Activated CD4-positive, alpha-beta memory T cell treated with anti-CD3 and anti-CD28 coated beads, Interleukin-2, amount 10 ng/mL, durations not matched to agents 7 days and 5 days (primary cell): ENCODE measurements around the gene C16orf92. TPM values are rescaled to one million over a fixed set of nuclear protein-coding genes. Genes with fewer than 3 reads are reported as not detected.
A peak's percentile ranks its signal among the peaks of the same experiment; 100 is the strongest.

Experiments
- CTCF ChIA-PET: fragments of 350-600 bp; sonication (Branson Sonifier 250); formaldehyde crosslinking; loops from one replicate; lab custom pipeline; 2021; ENCODE audit warnings: antibody characterized with exemption, inconsistent platforms; lab: Charles Lee
- POLR2A ChIA-PET: fragments of 350-600 bp; sonication (Branson Sonifier 250); formaldehyde crosslinking; loops from one replicate; lab custom pipeline; 2021; ENCODE audit warnings: antibody characterized with exemption; lab: Charles Lee
- DNase-seq: peaks from one replicate; pipeline ENCODE4 v3.0.0-alpha.2; 2020
- H3K27ac Mint-ChIP-seq: one replicate; pipeline ENCODE4 v1.8.0; 2021; ENCODE audit warnings: mild to moderate bottlenecking, mixed read lengths
- H3K27me3 Mint-ChIP-seq: one replicate; pipeline ENCODE4 v1.8.0; 2021; ENCODE audit warnings: mixed read lengths
- H3K36me3 Mint-ChIP-seq: one replicate; pipeline ENCODE4 v1.8.0; 2021; ENCODE audit warnings: low read depth, mixed read lengths
- H3K4me1 Mint-ChIP-seq: one replicate; pipeline ENCODE4 v1.8.0; 2021; ENCODE audit warnings: mixed read lengths
- H3K4me3 Mint-ChIP-seq: one replicate; pipeline ENCODE4 v1.8.0; 2021; ENCODE audit warnings: mild to moderate bottlenecking, mixed read lengths
- H3K9me3 Mint-ChIP-seq: one replicate; pipeline ENCODE4 v1.8.0; 2021; ENCODE audit warnings: mixed read lengths
- total RNA-seq, 2 experiments: library from RNA; stranded (reverse); gene quantifications; one replicate each; pipeline ENCODE4 v1.2.3, GENCODE V29; 2021

Gene C16orf92
- total RNA-seq, 2 experiments from 2014 or later: not detected

DNA sequence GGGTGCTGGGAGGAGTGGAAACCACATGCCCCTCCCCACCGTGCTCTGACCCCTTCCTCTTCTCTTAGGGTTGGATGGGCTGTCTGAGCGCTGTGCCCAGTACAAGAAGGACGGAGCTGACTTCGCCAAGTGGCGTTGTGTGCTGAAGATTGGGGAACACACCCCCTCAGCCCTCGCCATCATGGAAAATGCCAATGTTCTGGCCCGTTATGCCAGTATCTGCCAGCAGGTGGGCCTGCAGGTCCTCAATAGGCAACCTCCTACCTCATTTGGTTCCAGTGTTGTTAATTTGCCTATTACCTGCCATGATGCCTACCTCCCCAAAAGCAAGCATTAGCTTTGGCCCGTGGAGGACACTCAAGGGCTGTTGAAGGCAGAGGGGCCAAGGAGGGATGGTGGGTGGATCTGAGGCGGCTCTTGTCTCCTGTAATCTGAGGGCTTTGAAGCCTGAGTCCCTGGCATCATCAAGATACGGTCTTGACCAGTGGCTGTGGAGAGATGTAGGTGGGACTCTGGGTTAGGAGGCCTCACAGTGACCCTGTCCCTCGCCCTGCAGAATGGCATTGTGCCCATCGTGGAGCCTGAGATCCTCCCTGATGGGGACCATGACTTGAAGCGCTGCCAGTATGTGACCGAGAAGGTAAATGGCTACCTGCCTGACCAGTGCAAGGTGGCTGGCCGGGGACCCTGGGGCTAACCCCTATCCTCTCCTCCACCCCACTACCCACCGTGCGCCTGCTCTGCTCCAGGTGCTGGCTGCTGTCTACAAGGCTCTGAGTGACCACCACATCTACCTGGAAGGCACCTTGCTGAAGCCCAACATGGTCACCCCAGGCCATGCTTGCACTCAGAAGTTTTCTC lies 46.0 kb downstream of the C16orf92 start:
- POLR2A ChIA-PET: interaction anchor here (1.4 to 6.0 kb wide), 3 partner anchors 8 to 114 kb away, joined by 3 to 63 read pairs (median 5); partner anchors contain the start of genes CORO1A and TBX6
- Mint-ChIP-seq H3K4me3 (peak overlapping the region; percentile 55), H3K4me1 (peaks cover 39% of the 10 kb centered on the region), H3K9me3 (no peaks in the 10 kb centered on the region), H3K36me3 (peaks cover 77% of the 10 kb centered on the region), H3K27me3 (no peaks in the 10 kb centered on the region), H3K27ac (peak overlapping the region; percentile 71)
- CTCF ChIA-PET: interaction anchor here (1.4 to 5.4 kb wide), 3 partner anchors 13 to 68 kb away, joined by 6 to 40 read pairs (median 31); partner anchors contain the start of gene TBX6
- peak; percentile 62 for DNase-seq

DNA sequence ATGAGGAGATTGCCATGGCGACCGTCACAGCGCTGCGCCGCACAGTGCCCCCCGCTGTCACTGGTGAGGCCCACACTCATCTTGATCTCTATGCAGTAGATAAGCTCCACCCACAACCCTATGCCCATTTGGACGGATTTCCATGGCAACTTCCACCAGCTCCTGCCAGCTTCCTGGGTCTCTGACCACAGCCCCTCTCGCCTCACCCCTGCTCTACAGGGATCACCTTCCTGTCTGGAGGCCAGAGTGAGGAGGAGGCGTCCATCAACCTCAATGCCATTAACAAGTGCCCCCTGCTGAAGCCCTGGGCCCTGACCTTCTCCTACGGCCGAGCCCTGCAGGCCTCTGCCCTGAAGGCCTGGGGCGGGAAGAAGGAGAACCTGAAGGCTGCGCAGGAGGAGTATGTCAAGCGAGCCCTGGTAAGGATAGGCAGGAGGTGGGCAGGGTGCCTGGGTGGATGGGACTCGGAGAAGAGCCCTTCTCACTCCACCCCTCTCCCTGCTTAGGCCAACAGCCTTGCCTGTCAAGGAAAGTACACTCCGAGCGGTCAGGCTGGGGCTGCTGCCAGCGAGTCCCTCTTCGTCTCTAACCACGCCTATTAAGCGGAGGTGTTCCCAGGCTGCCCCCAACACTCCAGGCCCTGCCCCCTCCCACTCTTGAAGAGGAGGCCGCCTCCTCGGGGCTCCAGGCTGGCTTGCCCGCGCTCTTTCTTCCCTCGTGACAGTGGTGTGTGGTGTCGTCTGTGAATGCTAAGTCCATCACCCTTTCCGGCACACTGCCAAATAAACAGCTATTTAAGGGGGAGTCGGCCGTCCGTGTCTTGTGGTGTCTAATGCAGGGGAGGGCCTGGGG lies 46.8 kb downstream of the C16orf92 start:
- Mint-ChIP-seq H3K4me3 (no peak overlapping the region), H3K4me1 (peaks cover 43% of the 10 kb centered on the region), H3K36me3 (peaks cover 72% of the 10 kb centered on the region), H3K27me3 (no peaks in the 10 kb centered on the region), H3K9me3 (no peaks in the 10 kb centered on the region), H3K27ac (peak overlapping the region; percentile 58)
- ChIA-PET POLR2A (interaction anchor here (1.4 to 6.0 kb wide), 2 partner anchors 21 to 113 kb away, joined by 3 to 63 read pairs; partner anchors contain the start of genes CORO1A and TBX6), CTCF (interaction anchor here (1.0 kb wide), 1 partner anchor 116 kb away, joined by 4 read pairs; no protein-coding TSS in a partner anchor)
- DNase-seq: no peak

DNA sequence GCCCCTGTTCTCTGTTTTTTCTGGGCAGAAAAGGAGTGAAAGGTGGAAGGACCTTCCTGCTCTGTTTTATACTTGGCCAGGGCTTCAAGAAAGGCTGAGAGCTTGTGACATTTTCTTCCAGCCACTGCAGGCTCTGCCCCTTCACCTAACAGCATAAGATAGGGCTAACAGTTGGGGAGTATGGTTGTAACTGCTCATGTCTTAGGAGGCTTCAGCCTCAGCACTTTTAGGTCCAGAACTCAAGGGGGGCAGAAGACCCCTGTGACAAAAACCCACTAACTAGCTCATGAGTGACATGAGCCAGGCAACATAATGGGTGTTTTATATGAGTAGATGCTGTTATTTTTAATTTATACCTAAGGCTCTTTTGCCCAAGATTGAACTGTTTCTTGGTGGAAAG lies 47.5 kb downstream of the C16orf92 start:
- H3K27me3 Mint-ChIP-seq: no peaks in the 10 kb centered on the region

More for the DNA sequence above, 47.5 kb downstream of the C16orf92 start:
- POLR2A ChIA-PET: no interaction called here
- no peak for DNase-seq
- CTCF ChIA-PET: interaction anchor here (1.0 kb wide), 1 partner anchor 115 kb away, joined by 4 read pairs; no protein-coding TSS in a partner anchor
- Mint-ChIP-seq H3K4me1 (peaks cover 47% of the 10 kb centered on the region), H3K9me3 (no peaks in the 10 kb centered on the region), H3K4me3 (no peak overlapping the region), H3K27ac (peak overlapping the region; percentile 16), H3K36me3 (peaks cover 67% of the 10 kb centered on the region)

Other genes starting within 250 kb of the C16orf92 start
- gene ZG16, start 244.9 kb upstream of the C16orf92 start, total RNA-seq: not detected
- 100 to 1,000 TPM; 187 to 192 TPM for gene KIF22, start 232.4 kb upstream of the C16orf92 start, total RNA-seq
- 100 to 1,000 TPM; 365 to 376 TPM for gene MAZ, start 216.7 kb upstream of the C16orf92 start, total RNA-seq
- gene PRRT2, start 211.0 kb upstream of the C16orf92 start, total RNA-seq: 1 to 10 TPM in 1 of 2 experiments, under 1 TPM in 1; 0.91 to 1.0 TPM
- 10 to 100 TPM; 26.6 to 28.4 TPM for gene PAGR1, start 207.0 kb upstream of the C16orf92 start, total RNA-seq
- 100 to 1,000 TPM; 167 TPM for gene MVP, start 202.7 kb upstream of the C16orf92 start, total RNA-seq
- 10 to 100 TPM; 60.0 to 63.2 TPM for gene CDIPT, start 160.0 kb upstream of the C16orf92 start, total RNA-seq
- under 1 TPM; 0.08 to 0.13 TPM for gene SEZ6L2, start 123.6 kb upstream of the C16orf92 start, total RNA-seq
- gene ASPHD1, start 122.7 kb upstream of the C16orf92 start, total RNA-seq: under 1 TPM in 1 of 2 experiments, not detected in 1; 0.15 TPM
- 10 to 100 TPM; 34.5 to 36.0 TPM for gene KCTD13, start 97.0 kb upstream of the C16orf92 start, total RNA-seq
- 10 to 100 TPM; 68.9 to 78.7 TPM for gene TMEM219, start 61.1 kb upstream of the C16orf92 start, total RNA-seq
- 10 to 100 TPM; 44.2 TPM for gene TAOK2, start 49.3 kb upstream of the C16orf92 start, total RNA-seq
- 10 to 100 TPM; 38.7 to 40.3 TPM for gene HIRIP3, start 27.6 kb upstream of the C16orf92 start, total RNA-seq
- gene INO80E, start 27.0 kb upstream of the C16orf92 start, total RNA-seq: 100 to 1,000 TPM; 102 to 107 TPM
- not detected for gene DOC2A, start 12.2 kb upstream of the C16orf92 start, total RNA-seq
- 1 to 10 TPM; 6.0 to 6.9 TPM for gene TLCD3B, start 8.1 kb downstream of the C16orf92 start, total RNA-seq
- gene ALDOA, start 42.6 kb downstream of the C16orf92 start, total RNA-seq: 1,000 to 10,000 TPM; 1,403 to 1,450 TPM
- gene PPP4C, start 52.8 kb downstream of the C16orf92 start, total RNA-seq: 100 to 1,000 TPM; 146 to 147 TPM
- gene TBX6, start 68.7 kb downstream of the C16orf92 start, total RNA-seq: 1 to 10 TPM; 1.9 to 2.5 TPM
- gene YPEL3, start 73.0 kb downstream of the C16orf92 start, total RNA-seq: 100 to 1,000 TPM in 1 of 2 experiments, 10 to 100 TPM in 1; 99.4 to 106 TPM
- gene GDPD3, start 90.3 kb downstream of the C16orf92 start, total RNA-seq: 10 to 100 TPM; 11.5 to 12.3 TPM
- 100 to 1,000 TPM; 108 to 111 TPM for gene MAPK3, start 100.0 kb downstream of the C16orf92 start, total RNA-seq
- gene CORO1A, start 160.4 kb downstream of the C16orf92 start, total RNA-seq: 1,000 to 10,000 TPM; 1,737 to 1,754 TPM
- gene BOLA2B, start 170.5 kb downstream of the C16orf92 start, total RNA-seq: 100 to 1,000 TPM; 145 to 146 TPM
- gene SLX1A, start 170.7 kb downstream of the C16orf92 start, total RNA-seq: 100 to 1,000 TPM; 102 to 149 TPM
- 10 to 100 TPM; 23.3 to 28.4 TPM for gene SULT1A3, start 176.1 kb downstream of the C16orf92 start, total RNA-seq
- gene NPIPB13, start 225.3 kb downstream of the C16orf92 start, total RNA-seq: 1 to 10 TPM; 5.1 to 9.8 TPM